Fibroblast of lung (primary cell): ENCODE data around the gene KIF26A. TPM values are rescaled to one million over a fixed set of nuclear protein-coding genes. Genes with fewer than 3 reads are reported as not detected.

ENCODE experiments used
- DNase-seq, 2 donors: peaks; one replicate each; pipeline versions ENCODE4 v3.0.0 to v3.0.0-alpha.2; 2010; ENCODE audit warnings: low read depth in 2 of 2
- H2AFZ ChIP-seq: 2 replicates; pipeline ENCODE4 v1.5.1; 2012; ENCODE audit warnings: low read length, control low read depth, inconsistent platforms
- H3K27ac ChIP-seq: 2 replicates; pipeline ENCODE4 v1.5.1; 2011; ENCODE audit warnings: low read length, control low read depth; ENCODE audit not compliant: insufficient read depth
- H3K27me3 ChIP-seq: 2 replicates; pipeline ENCODE4 v1.5.1; 2011; ENCODE audit warnings: mild to moderate bottlenecking, low read length; ENCODE audit not compliant: control insufficient read depth, insufficient read depth
- H3K36me3 ChIP-seq: 2 replicates; pipeline ENCODE4 v1.5.1; 2011; ENCODE audit warnings: low read length; ENCODE audit not compliant: control insufficient read depth, insufficient read depth
- H3K4me1 ChIP-seq: 2 replicates; pipeline ENCODE4 v1.5.1; 2011; ENCODE audit warnings: low read length; ENCODE audit not compliant: control insufficient read depth, insufficient read depth; ENCODE audit errors: extremely low read depth
- H3K4me2 ChIP-seq: 2 replicates; pipeline ENCODE4 v1.5.1; 2011; ENCODE audit warnings: low read length, control low read depth; ENCODE audit not compliant: insufficient read depth; ENCODE audit errors: extremely low read depth
- H3K4me3 ChIP-seq, 4 experiments: fragments of 200-600 bp in 1 of 4; sonication (generic) in 1 of 4; replicated peaks in 1 of 4; 2 replicates each; pipeline ENCODE4 v1.5.1; 2011 to 2016; ENCODE audit warnings: low read length in 4 of 4, low read depth in 3 of 4, mild to moderate bottlenecking in 3 of 4, control low read depth in 2 of 4, inconsistent platforms in 1 of 4, mixed read lengths in 1 of 4; ENCODE audit not compliant: insufficient read depth in 1 of 4; ENCODE audit errors: control extremely low read depth in 1 of 4
- H3K79me2 ChIP-seq: 2 replicates; pipeline ENCODE4 v1.5.1; 2012; ENCODE audit warnings: mild to moderate bottlenecking, low read length, inconsistent platforms; ENCODE audit not compliant: control insufficient read depth, insufficient read depth
- H3K9ac ChIP-seq: 2 replicates; pipeline ENCODE4 v1.5.1; 2011; ENCODE audit warnings: mild to moderate bottlenecking, low read length, control low read depth; ENCODE audit not compliant: insufficient read depth
- H3K9me3 ChIP-seq: 2 replicates; pipeline ENCODE4 v1.5.1; 2012; ENCODE audit warnings: low read depth, low read length; ENCODE audit not compliant: control insufficient read depth, insufficient read depth
- H4K20me1 ChIP-seq: 2 replicates; pipeline ENCODE4 v1.5.1; 2011; ENCODE audit warnings: low read length; ENCODE audit not compliant: control insufficient read depth, insufficient read depth; ENCODE audit errors: extremely low read depth
- CTCF ChIP-seq, 2 donors: IDR thresholded peaks in 1 of 2; conservative IDR thresholded peaks in 1 of 2; 1 replicate in 1 of 2; 2 replicates in 1 of 2; pipeline ENCODE4 v1.5.1; 2011 to 2012; ENCODE audit warnings: low read length in 2 of 2, control low read depth in 1 of 2, inconsistent platforms in 1 of 2, low read depth in 1 of 2, mild to moderate bottlenecking in 1 of 2
- EZH2 ChIP-seq: IDR thresholded peaks from 2 replicates; pipeline ENCODE4 v1.5.1; 2012; ENCODE audit warnings: low read length, control low read depth, mild to moderate bottlenecking; ENCODE audit errors: missing control alignments
- polyA plus RNA-seq, 2 donors: library from polyadenylated mRNA; depleted of rRNA in 1 of 2; stranded (reverse) in 1 of 2; unstranded in 1 of 2; fragments of >200 nt; gene quantifications; 2 replicates each; pipeline ENCODE4 v1.2.1, GENCODE V29; 2011 to 2012; ENCODE audit warnings: missing spikeins in 1 of 2
- total RNA-seq: library from RNA; depleted of rRNA; stranded (reverse); fragments of >200 nt; gene quantifications from 2 replicates; pipeline ENCODE4 v1.2.1, GENCODE V29; 2014

Gene KIF26A
- total and polyA plus RNA-seq, 2 donors (not counting 1 experiment from before 2014, with no cell fraction given): 0.01 to 2.0 TPM

DNA sequence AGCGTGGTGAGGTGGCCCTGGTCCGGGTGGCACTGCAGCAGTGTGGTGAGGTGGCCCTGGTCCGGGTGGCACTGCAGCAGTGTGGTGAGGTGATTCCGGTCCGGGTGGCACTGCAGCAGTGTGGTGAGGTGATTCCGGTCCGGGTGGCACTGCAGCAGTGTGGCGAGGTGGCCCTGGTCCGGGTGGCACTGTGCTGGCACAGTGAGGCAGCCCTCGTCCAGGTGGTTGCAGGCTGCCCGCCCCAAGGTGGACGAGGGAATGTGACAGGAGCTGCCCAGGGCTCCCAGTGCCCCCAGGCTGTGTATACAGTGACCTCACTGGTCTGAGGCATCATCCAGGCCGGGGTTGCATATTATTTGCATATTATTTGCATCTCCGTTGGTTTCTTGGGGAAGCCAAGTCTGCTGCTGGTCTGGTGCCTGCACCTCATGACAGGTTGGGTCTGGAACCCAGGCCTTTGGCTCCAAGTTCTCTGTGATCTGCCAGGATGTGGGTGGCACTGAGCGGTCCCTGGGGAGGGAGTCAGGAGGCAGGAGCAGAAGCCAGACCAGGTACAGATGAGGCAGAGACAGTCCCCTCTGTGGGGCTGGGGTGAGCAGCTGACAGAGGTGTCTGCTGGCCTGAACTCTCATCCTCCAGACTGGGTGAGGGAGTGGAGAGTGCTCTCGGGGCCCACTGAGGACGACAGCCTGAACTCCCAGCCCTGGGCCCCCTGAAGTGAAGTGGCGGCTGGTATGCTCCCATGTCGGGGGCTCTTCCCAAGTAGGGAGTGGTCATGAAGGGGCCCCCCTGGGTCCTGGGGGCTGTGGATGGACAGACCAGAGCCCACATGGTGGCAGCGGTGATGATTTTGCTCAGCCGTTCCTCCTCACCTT, 79.3 kb downstream of the KIF26A start:
- H3K4me2 ChIP-seq: no peak overlapping the region
- H3K9ac ChIP-seq: no peak overlapping the region
- no peak for DNase-seq
- no peaks in the 10 kb centered on the region for H4K20me1 ChIP-seq
- H3K27me3 ChIP-seq: no peaks in the 10 kb centered on the region
- TF ChIP-seq EZH2 (no peak), CTCF (conservative IDR thresholded peaks at IDR 0.05 in 1 of 2, IDR thresholded peaks at IDR 0.05 in 1 of 2; ENCODE audit: low read depth in 1 of 2, low read length in 2 of 2) (no peak)
- H3K36me3 ChIP-seq: no peaks in the 10 kb centered on the region
- H3K27ac ChIP-seq: no peak overlapping the region
- no peaks in the 10 kb centered on the region for H3K4me1 ChIP-seq
- no peaks in the 10 kb centered on the region for H3K79me2 ChIP-seq
- H2AFZ ChIP-seq: no peak overlapping the region
- no peaks in the 10 kb centered on the region for H3K9me3 ChIP-seq
- H3K4me3 ChIP-seq: no peak overlapping the region

GRCh38 chr14:104218361-104219180, 80.2 kb downstream of the KIF26A start:
- Histone ChIP-seq H3K9me3 (no peaks in the 10 kb centered on the region), H3K4me2 (no peak overlapping the region), H3K9ac (no peak overlapping the region), H2AFZ (no peak overlapping the region), H3K27ac (no peak overlapping the region), H3K4me3 (no peak overlapping the region), H3K36me3 (no peaks in the 10 kb centered on the region), H3K27me3 (no peaks in the 10 kb centered on the region), H4K20me1 (no peaks in the 10 kb centered on the region), H3K79me2 (no peaks in the 10 kb centered on the region), H3K4me1 (no peaks in the 10 kb centered on the region)
- no peak for TF ChIP-seq EZH2
- TF ChIP-seq CTCF (conservative IDR thresholded peaks at IDR 0.05 in 1 of 2, IDR thresholded peaks at IDR 0.05 in 1 of 2; ENCODE audit: low read depth in 1 of 2, low read length in 2 of 2): no peak
- no peak for DNase-seq

DNA sequence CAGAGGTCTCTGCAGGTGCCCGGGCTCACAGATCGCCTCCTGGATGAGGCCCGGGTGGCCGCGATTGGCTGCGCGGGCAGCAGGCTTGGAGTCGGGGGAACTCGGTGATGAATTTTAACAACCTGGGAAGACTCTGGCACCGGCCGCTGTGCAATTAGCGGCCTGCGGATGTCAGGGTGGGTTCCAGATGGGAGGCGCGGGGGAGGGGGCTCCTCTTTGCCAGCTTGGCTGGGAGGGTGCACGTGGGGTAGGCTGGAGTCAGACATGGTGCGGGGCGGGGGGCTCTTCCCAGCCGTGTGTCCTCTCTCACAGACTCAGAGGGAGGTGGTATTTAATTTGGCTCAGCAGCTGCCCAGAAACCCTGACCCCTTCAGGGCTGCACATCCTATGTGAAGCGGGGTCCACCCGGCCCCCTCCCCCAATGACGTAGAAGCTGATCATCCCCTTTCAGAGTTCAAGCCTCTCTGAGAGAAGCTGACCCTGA, 81.4 kb downstream of the KIF26A start:
- no peak overlapping the region for H3K4me3 ChIP-seq
- TF ChIP-seq EZH2: no peak
- no peak for TF ChIP-seq CTCF (conservative IDR thresholded peaks at IDR 0.05 in 1 of 2, IDR thresholded peaks at IDR 0.05 in 1 of 2; ENCODE audit: low read depth in 1 of 2, low read length in 2 of 2)

More for the DNA sequence above, 81.4 kb downstream of the KIF26A start:
- no peaks in the 10 kb centered on the region for H3K27me3 ChIP-seq
- DNase-seq: no peak
- no peaks in the 10 kb centered on the region for H3K4me1 ChIP-seq
- no peak overlapping the region for H3K4me2 ChIP-seq
- no peaks in the 10 kb centered on the region for H3K9me3 ChIP-seq
- no peak overlapping the region for H3K9ac ChIP-seq
- H2AFZ ChIP-seq: no peak overlapping the region
- no peak overlapping the region for H3K27ac ChIP-seq
- H4K20me1 ChIP-seq: no peaks in the 10 kb centered on the region
- H3K79me2 ChIP-seq: no peaks in the 10 kb centered on the region
- H3K36me3 ChIP-seq: no peaks in the 10 kb centered on the region
